HEK293 (cell line): ENCODE data around the gene NLK.

Experiments used
- BCL11B ChIP-seq: fragments of 450-650 bp; formaldehyde crosslinking; IDR thresholded peaks from 2 replicates; pipeline ENCODE4 v1.5.1; 2016; ENCODE audit warnings: low read depth, missing biosample characterization, missing genetic modification characterization
- CTCF ChIP-seq: fragments of 450-650 bp; formaldehyde crosslinking; IDR thresholded peaks from 2 replicates; pipeline ENCODE4 v1.5.1; 2016; ENCODE audit warnings: missing biosample characterization, missing genetic modification characterization
- GLI4 ChIP-seq: fragments of 450-650 bp; formaldehyde crosslinking; IDR thresholded peaks from 2 replicates; pipeline ENCODE4 v1.5.1; 2016; ENCODE audit warnings: missing biosample characterization, missing genetic modification characterization
- HOXA7 ChIP-seq: sonication (generic); formaldehyde crosslinking; IDR thresholded peaks from 2 replicates; pipeline ENCODE4 v1.8.1; 2022; ENCODE audit warnings: missing genetic modification reagents, borderline replicate concordance
- SETDB1 ChIP-seq: IDR thresholded peaks from one replicate; pipeline ENCODE4 v1.6.1; 2017; ENCODE audit warnings: mild to moderate bottlenecking, low read length, moderate library complexity, mixed read lengths; ENCODE audit not compliant: insufficient read length
- YY1 ChIP-seq: fragments of 450-650 bp; formaldehyde crosslinking; IDR thresholded peaks from 2 replicates; pipeline ENCODE4 v1.5.1; 2018; ENCODE audit warnings: missing biosample characterization, missing genetic modification characterization
- ZBTB1 ChIP-seq: fragments of 450-650 bp; formaldehyde crosslinking; IDR thresholded peaks from 2 replicates; pipeline ENCODE4 v1.5.1; 2016; ENCODE audit warnings: missing biosample characterization, missing genetic modification characterization
- ZBTB48 ChIP-seq: fragments of 450-650 bp; formaldehyde crosslinking; IDR thresholded peaks from 2 replicates; pipeline ENCODE4 v1.5.1; 2016; ENCODE audit warnings: missing biosample characterization, missing genetic modification characterization
- ZNF121 ChIP-seq: fragments of 450-650 bp; formaldehyde crosslinking; IDR thresholded peaks from 2 replicates; pipeline ENCODE4 v1.5.1; 2016; ENCODE audit warnings: missing biosample characterization, missing genetic modification characterization
- ZNF274 ChIP-seq, 2 experiments: fragments of 200-500 bp in 1 of 2; fragments of 450-650 bp in 1 of 2; sonication (Bioruptor generic) in 1 of 2; formaldehyde crosslinking in 1 of 2; IDR thresholded peaks; 2 replicates each; pipeline versions ENCODE4 v1.5.1 to v1.6.1; 2014 to 2016; ENCODE audit warnings: borderline replicate concordance in 1 of 2, inconsistent platforms in 1 of 2, low read length in 1 of 2, missing biosample characterization in 1 of 2, missing genetic modification characterization in 1 of 2
- ZNF341 ChIP-seq: fragments of 450-650 bp; formaldehyde crosslinking; IDR thresholded peaks from 2 replicates; pipeline ENCODE4; 2016; ENCODE audit warnings: low read depth, missing biosample characterization, missing genetic modification characterization
- ZNF362 ChIP-seq: fragments of 450-650 bp; formaldehyde crosslinking; IDR thresholded peaks from 2 replicates; pipeline ENCODE4 v1.5.1; 2016; ENCODE audit warnings: missing biosample characterization, missing genetic modification characterization

GRCh38 chr17:28100936-28101335 is 58.5 kb downstream of the NLK start:
- TF ChIP-seq ZNF274 (IDR thresholded peaks at IDR 0.05; ENCODE audit: low read length) (no peak), ZNF274 (tag by site-specific recombination; IDR thresholded peaks at IDR 0.05; ENCODE audit: borderline replicate concordance) (no peak), ZNF121 (tag by site-specific recombination) (no peak), SETDB1 (no peak), CTCF (tag by site-specific recombination) (no peak), BCL11B (no peak), ZBTB48 (no peak), HOXA7 (CRISPR knock-in tag) (no peak), ZNF341 (tag by site-specific recombination) (no peak), GLI4 (no peak), YY1 (tag by site-specific recombination) (no peak), ZNF362 (tag by site-specific recombination) (no peak), ZBTB1 (tag by site-specific recombination) (no peak)
